ENCODE results near the gene SMARCC1.

Gene SMARCC1

GRCh38 chr3:47783673-47784072 lies 2.0 kb upstream of the SMARCC1 start:
- H3K4me3 ChIP-seq (ENCODE audit: low read length): no peak overlapping the region
- no peak for DNase-seq (ENCODE audit: low read depth)
- TF ChIP-seq, protein P1, sequence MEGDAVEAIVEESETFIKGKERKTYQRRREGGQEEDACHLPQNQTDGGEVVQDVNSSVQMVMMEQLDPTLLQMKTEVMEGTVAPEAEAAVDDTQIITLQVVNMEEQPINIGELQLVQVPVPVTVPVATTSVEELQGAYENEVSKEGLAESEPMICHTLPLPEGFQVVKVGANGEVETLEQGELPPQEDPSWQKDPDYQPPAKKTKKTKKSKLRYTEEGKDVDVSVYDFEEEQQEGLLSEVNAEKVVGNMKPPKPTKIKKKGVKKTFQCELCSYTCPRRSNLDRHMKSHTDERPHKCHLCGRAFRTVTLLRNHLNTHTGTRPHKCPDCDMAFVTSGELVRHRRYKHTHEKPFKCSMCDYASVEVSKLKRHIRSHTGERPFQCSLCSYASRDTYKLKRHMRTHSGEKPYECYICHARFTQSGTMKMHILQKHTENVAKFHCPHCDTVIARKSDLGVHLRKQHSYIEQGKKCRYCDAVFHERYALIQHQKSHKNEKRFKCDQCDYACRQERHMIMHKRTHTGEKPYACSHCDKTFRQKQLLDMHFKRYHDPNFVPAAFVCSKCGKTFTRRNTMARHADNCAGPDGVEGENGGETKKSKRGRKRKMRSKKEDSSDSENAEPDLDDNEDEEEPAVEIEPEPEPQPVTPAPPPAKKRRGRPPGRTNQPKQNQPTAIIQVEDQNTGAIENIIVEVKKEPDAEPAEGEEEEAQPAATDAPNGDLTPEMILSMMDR (conservative IDR thresholded peaks at IDR 0.05; ENCODE audit: low read length): no peak

DNA sequence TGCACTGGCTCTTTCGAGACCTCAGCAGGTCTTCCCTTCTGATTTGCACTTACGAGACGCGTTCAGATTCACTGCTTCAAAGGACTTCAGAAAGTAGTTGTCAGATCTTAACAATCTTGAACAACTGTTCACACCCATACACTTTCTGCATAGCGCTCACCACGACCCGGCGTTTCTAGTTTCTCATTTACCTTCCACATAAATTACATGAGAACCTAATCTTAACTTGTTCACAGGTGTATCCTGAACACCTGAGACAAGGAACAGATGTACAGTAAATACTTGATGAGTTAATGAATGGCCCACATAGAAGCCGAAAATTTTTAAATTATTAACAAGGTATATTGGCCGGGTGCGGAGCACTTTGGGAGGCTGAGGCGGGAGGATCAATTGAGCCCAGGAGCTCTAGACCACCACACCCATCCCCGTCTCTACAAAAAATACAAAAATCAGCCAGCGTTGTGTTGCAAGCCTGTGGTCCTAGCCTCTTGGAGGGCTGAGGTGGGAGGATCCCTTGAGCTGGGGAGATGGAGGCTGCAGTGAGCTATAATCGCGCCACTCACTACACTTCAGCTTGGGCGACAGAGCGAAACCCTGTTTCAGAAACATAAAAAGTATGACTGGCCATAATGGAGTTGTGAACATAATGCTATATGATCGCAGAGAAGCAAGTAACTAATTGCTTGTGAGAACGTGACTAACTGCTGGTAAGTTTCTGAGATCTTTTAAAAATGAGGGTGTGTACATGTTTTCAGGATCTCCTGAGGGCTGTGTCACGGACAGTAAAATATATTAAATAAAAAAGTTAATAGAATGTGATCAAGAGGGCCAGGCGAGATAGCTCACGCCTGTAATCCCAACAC lies 984 bp upstream of the SMARCC1 start:
- DNase-seq (ENCODE audit: low read depth): no peak
- TF ChIP-seq, protein P1 (conservative IDR thresholded peaks at IDR 0.05; ENCODE audit: low read length): no peak
- peak overlapping the region; percentile 83 for H3K4me3 ChIP-seq (ENCODE audit: low read length)

DNA sequence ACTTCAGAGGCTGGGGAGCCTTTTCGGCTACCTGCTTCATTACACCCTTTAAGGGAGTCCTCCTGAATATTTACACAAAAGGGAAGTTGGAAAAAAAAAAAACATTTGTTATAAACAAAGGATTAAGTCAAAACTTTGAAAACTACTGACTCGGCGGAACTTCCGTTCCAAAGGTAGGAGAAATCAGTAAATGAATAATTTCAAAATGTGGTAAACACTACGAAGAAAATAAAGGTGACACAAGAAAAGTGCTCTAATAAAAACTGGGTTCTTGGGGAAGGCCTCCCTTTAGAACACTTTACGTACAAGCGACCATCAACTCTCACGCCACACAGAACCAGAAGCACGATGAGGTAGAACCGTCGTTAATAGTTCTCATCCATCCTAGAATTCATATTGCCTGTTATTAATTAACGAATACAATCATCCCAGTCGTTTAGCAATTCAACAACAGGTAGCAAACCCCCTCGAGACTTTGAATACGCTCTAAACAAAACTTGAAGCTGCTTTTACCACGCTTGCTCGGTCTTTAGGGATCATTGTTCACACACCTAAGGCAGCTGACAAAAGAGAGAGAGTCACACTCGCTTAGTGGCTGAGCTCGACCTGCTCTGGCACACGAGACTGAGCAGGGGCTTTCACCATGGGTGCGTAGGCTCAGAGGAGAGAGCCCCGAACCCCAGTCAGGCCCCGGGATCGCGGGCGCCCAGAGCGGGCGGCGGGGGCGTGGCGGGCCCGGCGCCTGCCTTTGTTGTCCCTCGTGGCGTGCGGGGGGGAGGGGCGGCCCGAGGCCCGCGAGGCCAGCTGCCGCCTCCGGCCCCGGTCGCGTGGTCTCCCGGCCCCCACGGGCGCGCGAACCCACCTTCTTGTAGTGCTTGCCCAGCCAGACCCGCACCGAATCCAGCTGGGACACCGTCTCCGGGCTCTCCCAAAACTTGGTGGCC lies 680 bp downstream of the SMARCC1 start:
- DNase-seq (ENCODE audit: low read depth): no peak
- H3K4me3 ChIP-seq (ENCODE audit: low read length): peak overlapping the region; percentile 88
- TF ChIP-seq, protein P1 (conservative IDR thresholded peaks at IDR 0.05; ENCODE audit: low read length): no peak

DNA sequence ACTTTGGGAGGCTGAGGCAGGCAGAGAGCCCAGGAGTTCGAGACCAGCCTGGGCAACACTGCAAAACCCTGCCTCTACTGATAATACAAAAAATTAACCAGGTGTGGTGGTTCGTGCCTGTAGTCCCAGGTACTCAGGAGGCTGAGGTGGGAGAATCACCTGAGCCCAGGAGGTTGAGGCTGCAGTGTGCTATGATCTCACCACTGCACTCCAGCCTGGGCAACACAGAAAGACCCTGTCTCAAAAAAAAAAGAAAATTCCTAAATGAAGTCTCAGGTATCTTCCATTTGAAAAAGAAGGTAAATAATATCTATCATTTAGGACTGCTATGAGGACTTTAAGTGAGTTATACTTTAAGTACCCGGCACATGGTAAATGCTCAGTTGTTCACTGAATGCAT lies 2.9 kb downstream of the SMARCC1 start:
- no peak overlapping the region for H3K4me3 ChIP-seq (ENCODE audit: low read length)
- TF ChIP-seq, protein P1 (conservative IDR thresholded peaks at IDR 0.05; ENCODE audit: low read length): no peak
- no peak for DNase-seq (ENCODE audit: low read depth)

GRCh38 chr3:47772788-47773187 lies 8.9 kb downstream of the SMARCC1 start:
- DNase-seq (ENCODE audit: low read depth): no peak
- no peak overlapping the region for H3K4me3 ChIP-seq (ENCODE audit: low read length)
- TF ChIP-seq, protein P1 (conservative IDR thresholded peaks at IDR 0.05; ENCODE audit: low read length): no peak

DNA sequence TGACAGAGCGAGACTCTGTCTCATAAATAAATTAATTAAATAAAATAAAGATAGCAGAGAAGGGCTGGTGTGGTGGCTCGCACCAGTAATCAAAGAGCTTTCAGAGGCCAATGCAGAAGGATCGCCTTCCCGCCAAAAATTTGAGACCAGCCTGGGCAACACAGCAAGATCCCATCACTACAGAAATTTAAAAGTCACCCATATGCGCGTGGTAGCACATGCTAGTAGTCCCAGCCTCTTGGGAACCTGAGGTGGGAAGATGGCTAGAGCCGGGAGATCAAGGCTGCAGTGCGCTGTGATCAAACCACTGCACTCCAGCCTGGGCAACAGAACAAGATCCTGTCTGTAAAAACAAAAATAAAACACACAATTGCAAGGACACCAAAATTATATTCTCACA lies 9.6 kb downstream of the SMARCC1 start:
- DNase-seq (ENCODE audit: low read depth): no peak
- TF ChIP-seq, protein P1 (conservative IDR thresholded peaks at IDR 0.05; ENCODE audit: low read length): no peak
- H3K4me3 ChIP-seq (ENCODE audit: low read length): no peak overlapping the region

Data from AG10803 (cell line).